Dendritic cell treated with granulocyte-macrophage colony-stimulating factor and Interleukin-4, amounts not matched to agents 40 ng/mL and 50 ng/mL, for 4 days (primary cell): ENCODE data around the gene DMD.
"Not testable (repeated sequence)": the region's sequence is repeated elsewhere in the genome, so short reads cannot be mapped to it uniquely, and the experiment has no call there.

Source experiments
- H3K27ac Mint-ChIP-seq: one replicate; pipeline ENCODE4 v1.8.0; 2022; ENCODE audit warnings: mild to moderate bottlenecking, mixed read lengths
- H3K27me3 Mint-ChIP-seq: one replicate; pipeline ENCODE4 v1.8.0; 2022; ENCODE audit warnings: mild to moderate bottlenecking, mixed read lengths
- H3K36me3 Mint-ChIP-seq: one replicate; pipeline ENCODE4 v1.8.0; 2022; ENCODE audit warnings: low read depth, mixed read lengths
- H3K4me1 Mint-ChIP-seq: one replicate; pipeline ENCODE4 v1.8.0; 2022; ENCODE audit warnings: low read depth, mixed read lengths
- H3K4me3 Mint-ChIP-seq: one replicate; pipeline ENCODE4 v1.8.0; 2022; ENCODE audit warnings: mild to moderate bottlenecking, moderate library complexity, mixed read lengths
- H3K9me3 Mint-ChIP-seq: one replicate; pipeline ENCODE4 v1.8.0; 2022; ENCODE audit warnings: mixed read lengths
- intact Hi-C: fragments of 100-400 bp; cut with micrococcal nuclease; formaldehyde crosslinking; loops from one replicate; pipeline ENCODE4 v1.15.0; 2022

The DMD gene

DNA sequence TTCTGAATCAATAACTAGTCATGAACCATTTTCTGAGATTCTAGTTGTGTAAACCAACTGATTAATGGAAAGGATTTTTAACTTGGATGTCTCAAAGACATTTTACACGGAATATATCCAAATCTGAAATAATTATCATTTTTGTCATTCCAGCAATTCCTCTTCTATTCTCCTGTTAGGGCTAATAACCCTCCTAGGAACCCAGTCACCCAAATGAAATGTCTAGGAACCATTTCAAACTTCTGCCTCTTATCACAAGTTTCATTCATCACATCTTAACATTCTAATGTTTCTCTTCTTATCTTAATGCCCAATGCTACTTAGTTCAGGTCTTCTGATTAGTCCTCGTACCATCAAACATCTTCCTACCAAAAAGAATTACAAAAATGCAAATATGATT, 639.8 kb downstream of the DMD start:
- Mint-ChIP-seq H3K4me1 (no peaks in the 10 kb centered on the region), H3K27me3 (no peaks in the 10 kb centered on the region), H3K27ac (no peak overlapping the region), H3K9me3 (no peaks in the 10 kb centered on the region), H3K4me3 (no peak overlapping the region), H3K36me3 (no peaks in the 10 kb centered on the region)
- intact Hi-C loops, result no loop called here

DNA sequence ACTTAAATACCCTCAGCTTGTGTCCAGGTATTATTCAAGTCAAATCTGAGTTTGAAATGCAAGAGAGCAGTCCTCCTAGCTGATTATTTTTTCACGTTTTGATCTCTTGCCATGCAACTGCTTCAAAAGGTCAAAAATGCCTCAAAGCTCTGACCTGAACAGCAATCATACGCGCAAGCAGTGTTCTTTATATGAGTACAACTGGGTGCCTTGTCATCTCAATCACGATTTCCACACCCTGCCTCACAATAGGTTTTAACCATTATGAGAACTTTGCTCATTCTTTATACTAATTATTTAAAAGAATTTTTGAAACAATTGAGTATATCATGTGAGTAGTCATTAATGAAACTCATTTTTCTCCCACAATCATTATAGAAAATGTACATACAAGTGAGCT, 649.1 kb downstream of the DMD start:
- H3K4me3 Mint-ChIP-seq, result no peak overlapping the region
- intact Hi-C loops, result no loop called here

DNA sequence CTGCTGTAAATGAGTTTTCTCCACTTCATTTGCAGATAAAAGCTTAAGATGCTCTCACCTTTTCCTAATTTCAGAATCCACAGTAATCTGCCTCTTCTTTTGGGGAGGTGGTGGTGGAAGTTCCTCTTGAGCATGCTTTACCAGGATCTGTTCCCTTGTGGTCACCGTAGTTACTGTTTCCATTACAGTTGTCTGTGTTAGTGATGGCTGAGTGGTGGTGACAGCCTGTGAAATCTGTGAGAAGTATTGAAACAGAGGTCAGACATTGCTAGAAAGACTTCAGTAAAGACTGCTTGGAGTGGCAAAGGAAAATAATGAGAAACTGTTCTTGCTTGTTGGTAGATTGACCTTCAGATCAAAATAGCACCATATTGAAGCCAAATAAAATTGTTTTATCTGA, 666.2 kb downstream of the DMD start:
- Mint-ChIP-seq H3K9me3 (peaks cover under 1% of the 10 kb centered on the region), H3K4me3 (no peak overlapping the region), H3K27ac (no peak overlapping the region), H3K36me3 (no peaks in the 10 kb centered on the region), H3K27me3 (no peaks in the 10 kb centered on the region), H3K4me1 (no peaks in the 10 kb centered on the region)
- intact Hi-C loops, result no loop called here

More for the DNA sequence above, 649.1 kb downstream of the DMD start:
- H3K27me3 Mint-ChIP-seq, result no peaks in the 10 kb centered on the region
- H3K27ac Mint-ChIP-seq, result no peak overlapping the region
- H3K36me3 Mint-ChIP-seq, result no peaks in the 10 kb centered on the region
- H3K4me1 Mint-ChIP-seq, result no peaks in the 10 kb centered on the region
- H3K9me3 Mint-ChIP-seq, result no peaks in the 10 kb centered on the region

DNA sequence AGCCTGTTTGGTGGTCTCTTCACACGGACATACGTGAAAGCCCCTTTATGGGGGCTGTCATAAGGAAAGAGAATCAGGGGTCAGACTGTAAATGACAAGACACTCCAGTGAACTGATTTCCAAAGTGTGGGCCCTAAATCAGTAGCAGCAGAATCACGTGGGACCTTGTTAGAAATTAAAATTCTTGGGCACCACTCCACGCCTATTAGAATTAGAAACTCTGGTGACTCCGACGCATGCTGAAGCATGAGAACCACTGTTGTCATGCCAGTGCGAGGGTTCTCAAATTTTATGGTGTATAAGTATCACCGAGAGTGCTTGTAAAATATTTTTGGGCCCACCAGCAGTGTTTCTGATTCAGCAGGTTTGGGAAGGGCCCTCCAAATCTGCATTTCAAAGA, 672.8 kb downstream of the DMD start:
- H3K36me3 Mint-ChIP-seq, result no peaks in the 10 kb centered on the region
- H3K4me3 Mint-ChIP-seq, result no peak overlapping the region
- H3K27me3 Mint-ChIP-seq, result no peaks in the 10 kb centered on the region
- intact Hi-C loops, result no loop called here
- no peaks in the 10 kb centered on the region for H3K4me1 Mint-ChIP-seq
- H3K27ac Mint-ChIP-seq, result no peak overlapping the region
- no peaks in the 10 kb centered on the region for H3K9me3 Mint-ChIP-seq

DNA sequence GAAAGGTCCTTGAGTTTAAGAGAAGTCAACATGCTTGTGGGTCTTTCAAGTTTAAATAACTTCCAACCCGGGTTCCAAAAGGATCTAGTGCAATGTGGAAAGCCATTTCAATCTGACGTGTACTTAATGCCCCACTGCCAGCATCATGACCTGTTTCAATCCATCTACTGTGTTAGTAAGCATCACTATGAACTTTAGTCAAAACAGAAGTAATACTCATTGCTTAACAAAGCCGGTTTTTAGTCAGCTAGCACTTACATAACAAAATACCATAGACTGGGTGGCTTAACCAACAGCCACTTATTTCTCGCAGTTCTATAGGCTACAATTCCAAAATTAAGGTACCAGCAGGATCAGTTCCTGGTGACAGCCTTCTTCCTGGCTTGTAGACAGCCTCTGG, 677.5 kb downstream of the DMD start:
- no peaks in the 10 kb centered on the region for H3K36me3 Mint-ChIP-seq
- no peaks in the 10 kb centered on the region for H3K4me1 Mint-ChIP-seq
- no peak overlapping the region for H3K27ac Mint-ChIP-seq
- H3K9me3 Mint-ChIP-seq, result no peaks in the 10 kb centered on the region
- intact Hi-C loops, result no loop called here
- no peak overlapping the region for H3K4me3 Mint-ChIP-seq
- no peaks in the 10 kb centered on the region for H3K27me3 Mint-ChIP-seq

DNA sequence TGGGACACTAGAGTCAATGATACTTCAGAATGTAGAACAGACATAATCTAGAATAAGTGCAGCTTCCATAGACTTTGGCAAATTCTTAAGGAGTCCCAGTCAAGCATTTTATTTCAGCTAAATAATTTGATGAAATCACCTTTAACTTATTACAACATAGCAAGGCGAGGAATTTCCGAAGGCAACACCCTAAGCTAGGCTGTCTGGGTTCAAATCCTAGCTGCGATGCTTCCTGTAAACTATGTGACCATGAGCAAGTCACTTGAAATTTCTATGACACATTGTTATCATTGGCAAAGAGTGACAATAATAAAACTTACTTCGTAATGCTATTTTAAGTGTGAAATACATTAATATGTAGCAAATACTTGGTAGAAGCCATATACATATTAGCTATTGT, 679.1 kb downstream of the DMD start:
- no peak overlapping the region for H3K4me3 Mint-ChIP-seq
- intact Hi-C loops, result no loop called here

DNA sequence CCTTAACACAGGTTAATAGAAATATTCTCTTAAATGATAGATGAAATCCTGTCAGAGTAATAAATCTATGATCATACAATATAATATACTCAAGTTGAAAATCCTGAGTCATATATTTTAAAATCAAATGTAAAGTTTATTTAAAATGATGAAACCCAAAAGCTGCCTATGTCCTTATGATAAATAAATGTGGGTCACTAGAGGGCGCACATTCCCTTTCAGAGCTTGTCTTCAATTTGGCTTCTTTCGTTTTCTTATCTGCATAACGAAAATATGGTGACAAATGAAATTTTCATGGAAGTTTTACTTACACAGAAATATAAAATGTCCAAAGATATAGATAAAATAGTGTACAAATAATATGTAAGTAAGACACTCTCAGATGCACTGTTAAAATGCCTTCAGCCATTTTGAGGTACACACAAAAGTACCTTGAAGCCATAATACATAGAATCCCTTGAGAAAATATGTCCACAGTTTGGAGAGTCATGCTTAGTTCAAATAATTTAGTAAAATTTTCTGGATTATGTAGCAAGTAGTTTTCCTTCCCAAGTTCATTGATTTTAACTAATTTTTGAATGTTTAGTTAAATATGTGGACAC, 680.4 kb downstream of the DMD start:
- Mint-ChIP-seq H3K4me1 (no peaks in the 10 kb centered on the region), H3K36me3 (no peaks in the 10 kb centered on the region), H3K27ac (no peak overlapping the region), H3K27me3 (no peaks in the 10 kb centered on the region), H3K4me3 (no peak overlapping the region), H3K9me3 (no peaks in the 10 kb centered on the region)
- intact Hi-C loops, result no loop called here

More for the DNA sequence above, 679.1 kb downstream of the DMD start:
- Mint-ChIP-seq H3K9me3 (no peaks in the 10 kb centered on the region), H3K27me3 (no peaks in the 10 kb centered on the region), H3K36me3 (no peaks in the 10 kb centered on the region), H3K27ac (no peak overlapping the region), H3K4me1 (no peaks in the 10 kb centered on the region)

DNA sequence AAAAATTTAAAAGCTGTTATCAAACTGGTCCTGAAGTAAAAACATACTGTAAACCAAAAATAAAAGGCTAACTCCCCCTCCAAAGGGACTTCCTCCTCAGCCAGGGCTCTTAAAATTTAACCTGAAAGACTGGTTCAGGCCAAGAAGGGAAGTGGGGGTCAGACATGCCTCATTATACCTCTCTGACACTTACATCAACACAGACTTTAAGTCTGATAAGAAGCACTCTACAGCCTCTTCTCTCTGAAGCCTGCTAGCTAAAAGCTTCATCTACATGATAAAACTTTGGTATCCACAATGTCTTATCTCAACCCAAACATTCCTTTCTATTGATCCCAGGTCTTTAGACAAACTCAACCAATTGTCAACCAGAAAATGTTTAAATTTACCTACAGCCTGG, 682.9 kb downstream of the DMD start:
- H3K36me3 Mint-ChIP-seq, H3K4me1 Mint-ChIP-seq, H3K27ac Mint-ChIP-seq, H3K27me3 Mint-ChIP-seq, H3K4me3 Mint-ChIP-seq, intact Hi-C loops, H3K9me3 Mint-ChIP-seq: not testable (repeated sequence)

DNA sequence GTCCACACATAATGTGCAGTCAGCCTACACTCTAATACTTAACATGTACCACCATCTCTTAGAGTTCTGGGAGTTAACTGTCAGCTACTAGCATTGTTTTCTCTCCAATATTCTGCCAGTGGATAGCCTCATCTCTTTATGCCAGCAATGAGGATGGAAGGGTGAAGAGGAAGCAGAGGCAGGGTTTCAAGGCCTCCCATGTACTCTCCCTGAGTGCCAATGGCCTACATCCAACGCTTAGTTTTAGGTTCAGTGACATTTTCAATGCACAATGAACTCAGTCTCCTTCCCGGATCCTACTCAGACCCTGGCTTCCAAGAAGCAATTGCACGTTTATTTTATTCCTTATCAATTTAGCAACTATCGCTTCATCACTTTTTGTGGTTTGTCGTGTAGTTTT, 686.1 kb downstream of the DMD start:
- intact Hi-C loops, result no loop called here
- H3K4me1 Mint-ChIP-seq, result no peaks in the 10 kb centered on the region
- H3K27me3 Mint-ChIP-seq, result no peaks in the 10 kb centered on the region

DNA sequence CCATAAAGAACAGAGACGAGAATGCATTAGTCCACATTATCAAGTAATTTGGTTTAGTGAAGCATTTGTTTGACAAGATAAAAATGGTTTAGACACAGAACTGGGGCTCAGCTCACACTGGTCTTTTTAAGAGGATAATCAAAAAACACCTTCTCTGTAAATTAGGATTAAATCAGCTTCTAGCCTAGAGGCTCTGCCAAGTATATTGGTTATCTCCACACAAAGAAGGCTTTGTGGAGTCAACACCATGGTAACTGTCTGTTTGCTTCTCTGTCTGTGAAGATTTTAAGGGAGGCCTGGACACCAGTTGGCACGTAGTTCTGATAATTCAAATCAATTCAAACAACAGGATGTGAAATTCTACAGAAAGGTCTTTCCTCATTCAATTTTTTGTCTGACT, 687.0 kb downstream of the DMD start:
- Mint-ChIP-seq H3K27ac (no peak overlapping the region), H3K4me3 (no peak overlapping the region), H3K4me1 (no peaks in the 10 kb centered on the region), H3K9me3 (no peaks in the 10 kb centered on the region), H3K27me3 (no peaks in the 10 kb centered on the region), H3K36me3 (no peaks in the 10 kb centered on the region)
- intact Hi-C loops, result no loop called here

More for the DNA sequence above, 686.1 kb downstream of the DMD start:
- H3K36me3 Mint-ChIP-seq, result no peaks in the 10 kb centered on the region
- H3K4me3 Mint-ChIP-seq, result no peak overlapping the region
- H3K27ac Mint-ChIP-seq, result no peak overlapping the region
- no peaks in the 10 kb centered on the region for H3K9me3 Mint-ChIP-seq

DNA sequence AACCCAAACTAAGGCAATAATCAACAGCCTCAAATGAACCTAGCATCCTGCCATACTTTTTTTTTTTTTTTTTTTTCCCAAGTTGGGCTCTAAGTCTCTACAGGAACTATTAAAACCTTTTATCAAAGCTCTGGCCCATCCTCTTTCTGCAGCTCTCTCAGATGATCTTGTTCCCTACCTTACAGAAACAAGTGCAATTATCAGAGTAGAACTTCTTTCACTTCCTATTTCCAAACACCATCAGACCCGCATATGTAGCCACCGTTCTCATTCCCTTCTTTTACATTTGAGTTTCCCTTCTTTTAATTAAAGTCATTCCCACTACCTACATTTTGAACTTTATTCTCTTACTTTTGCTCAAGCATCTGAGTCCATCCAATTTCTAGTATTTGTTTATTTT, 690.6 kb downstream of the DMD start:
- no peaks in the 10 kb centered on the region for H3K27me3 Mint-ChIP-seq
- no peaks in the 10 kb centered on the region for H3K9me3 Mint-ChIP-seq
- H3K27ac Mint-ChIP-seq, result no peak overlapping the region
- intact Hi-C loops, result no loop called here
- H3K36me3 Mint-ChIP-seq, result no peaks in the 10 kb centered on the region
- H3K4me3 Mint-ChIP-seq, result no peak overlapping the region
- H3K4me1 Mint-ChIP-seq, result no peaks in the 10 kb centered on the region

DNA sequence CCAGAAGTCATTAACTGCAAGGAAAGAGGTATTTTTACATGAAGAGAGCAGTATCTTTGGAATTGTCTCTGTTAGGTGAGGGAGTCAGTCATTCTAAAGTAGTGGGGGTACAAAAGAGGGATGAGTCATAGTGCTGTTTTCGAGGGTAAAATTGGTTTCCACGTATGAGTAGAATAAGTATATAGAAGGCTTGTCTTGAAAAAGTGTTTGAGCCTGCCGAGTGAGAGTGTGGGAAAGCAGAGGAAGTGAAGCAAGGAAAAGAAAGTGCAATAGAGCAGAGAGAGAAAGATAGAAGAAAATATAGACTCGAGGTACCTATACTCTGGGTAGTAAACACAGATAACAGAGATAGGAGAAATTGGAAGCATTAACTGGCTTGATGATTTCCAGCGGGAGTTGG, 696.4 kb downstream of the DMD start:
- intact Hi-C loops, result no loop called here
- Mint-ChIP-seq H3K27me3 (no peaks in the 10 kb centered on the region), H3K4me3 (no peak overlapping the region)

DNA sequence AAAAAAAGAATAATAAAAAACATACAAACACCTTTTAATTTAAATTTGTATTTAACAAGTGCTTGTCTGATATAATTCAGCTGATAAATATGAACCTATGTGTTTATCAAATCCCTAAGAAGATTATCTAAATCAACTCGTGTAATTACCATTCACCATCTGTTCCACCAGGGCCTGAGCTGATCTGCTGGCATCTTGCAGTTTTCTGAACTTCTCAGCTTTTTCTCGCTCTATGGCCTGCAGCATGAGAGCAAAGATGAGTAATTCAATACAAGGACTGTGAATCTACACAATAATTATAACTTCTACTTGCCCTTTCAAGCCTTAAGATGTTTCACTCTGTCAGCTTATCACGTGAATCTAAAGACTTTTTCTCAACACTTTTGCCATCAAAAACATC, 709.7 kb downstream of the DMD start:
- Mint-ChIP-seq H3K4me1 (no peaks in the 10 kb centered on the region), H3K9me3 (no peaks in the 10 kb centered on the region), H3K27ac (no peak overlapping the region), H3K27me3 (no peaks in the 10 kb centered on the region), H3K4me3 (no peak overlapping the region), H3K36me3 (no peaks in the 10 kb centered on the region)
- intact Hi-C loops, result no loop called here

More for the DNA sequence above, 696.4 kb downstream of the DMD start:
- no peaks in the 10 kb centered on the region for H3K4me1 Mint-ChIP-seq
- H3K36me3 Mint-ChIP-seq, result no peaks in the 10 kb centered on the region
- H3K27ac Mint-ChIP-seq, result no peak overlapping the region
- no peaks in the 10 kb centered on the region for H3K9me3 Mint-ChIP-seq

DNA sequence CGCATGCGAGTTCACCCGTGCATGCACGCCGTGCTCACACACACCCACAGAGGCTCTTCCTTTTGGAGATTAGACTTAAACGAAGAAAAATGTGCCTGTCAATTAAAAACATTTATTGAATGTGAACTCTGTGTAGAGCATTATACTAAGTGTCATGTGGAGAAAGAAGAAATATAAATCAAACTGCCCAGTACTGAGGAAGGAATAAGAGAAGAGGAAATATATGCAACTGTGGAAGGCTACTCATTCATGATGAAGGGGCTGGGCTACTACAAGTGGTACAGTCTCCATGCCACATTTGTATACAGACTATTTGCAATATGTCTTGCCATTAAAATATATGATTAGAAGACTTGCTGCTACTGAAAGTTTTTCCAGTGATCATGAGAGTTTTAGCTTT, 714.7 kb downstream of the DMD start:
- intact Hi-C loops, result no loop called here
- Mint-ChIP-seq H3K27me3 (no peaks in the 10 kb centered on the region), H3K36me3 (no peaks in the 10 kb centered on the region), H3K27ac (no peak overlapping the region), H3K9me3 (no peaks in the 10 kb centered on the region), H3K4me1 (no peaks in the 10 kb centered on the region), H3K4me3 (no peak overlapping the region)

DNA sequence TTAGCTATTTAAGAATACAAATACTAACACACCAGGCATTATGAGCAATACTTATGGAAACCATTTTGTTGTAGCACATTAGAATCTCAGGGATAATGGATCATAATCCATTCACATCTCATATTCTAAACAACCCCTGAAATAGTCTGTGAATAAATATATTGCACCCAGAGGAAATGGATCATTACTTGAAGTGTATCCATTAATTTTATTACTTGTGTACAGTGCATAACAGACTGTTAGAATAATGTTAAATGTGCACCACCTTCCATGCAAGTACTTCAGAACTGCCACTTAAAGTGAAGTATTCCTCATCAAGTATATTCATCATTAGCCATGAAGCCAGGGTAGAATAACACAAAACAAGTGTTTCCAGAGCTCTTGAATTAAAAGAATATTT, 715.5 kb downstream of the DMD start:
- intact Hi-C loops, result no loop called here
- Mint-ChIP-seq H3K4me1 (no peaks in the 10 kb centered on the region), H3K27ac (no peak overlapping the region), H3K27me3 (no peaks in the 10 kb centered on the region), H3K9me3 (no peaks in the 10 kb centered on the region), H3K36me3 (no peaks in the 10 kb centered on the region), H3K4me3 (no peak overlapping the region)
